ENCODE results near the gene KLHL36. TPM values are rescaled to one million over a fixed set of nuclear protein-coding genes. Genes with fewer than 3 reads are reported as not detected.
A peak's percentile ranks its signal among the peaks of the same experiment; 100 is the strongest.

Gene KLHL36
- 36.7 and 36.9 TPM in 2 replicates for total RNA-seq

DNA sequence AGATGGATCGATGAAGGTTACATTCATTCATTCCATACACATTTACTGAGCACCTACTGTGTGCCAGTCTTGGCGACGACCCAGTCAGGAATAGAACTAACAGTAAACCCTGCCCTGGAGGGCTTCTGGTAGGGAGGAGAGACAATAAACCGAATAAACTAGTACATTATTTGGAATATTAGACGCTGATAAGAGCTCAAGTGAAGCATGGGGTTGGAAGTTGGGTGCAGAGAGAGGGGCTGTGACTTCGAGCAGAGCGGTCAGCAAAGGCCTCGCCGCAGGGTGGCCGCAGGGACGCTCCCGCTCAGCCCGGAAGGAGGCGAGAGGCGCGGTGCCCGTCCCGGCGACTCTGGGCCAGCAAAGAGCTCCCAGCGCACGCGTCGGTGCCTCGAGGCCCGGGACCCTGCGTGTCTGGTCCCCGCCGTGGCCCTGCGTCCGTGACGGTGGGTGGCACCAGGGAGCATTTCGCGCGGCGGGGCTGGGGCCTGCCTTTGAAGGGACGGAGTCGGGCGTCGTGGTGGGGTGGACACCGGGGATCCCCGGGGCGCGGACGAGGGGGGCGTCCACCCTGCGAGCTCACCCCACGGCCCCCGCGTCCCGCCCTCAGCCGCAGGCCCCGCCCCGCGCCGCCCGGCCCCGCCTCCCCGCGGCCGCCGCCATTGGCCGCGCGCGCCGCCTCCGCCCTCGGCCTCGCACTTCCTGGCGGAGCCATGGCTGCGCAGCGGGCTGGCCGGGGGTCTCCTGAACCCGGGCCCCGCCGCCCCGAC lies at the start of gene KLHL36:
KLHL36 (plus strand) TSS at position 684 of the 767 bp plus-strand sequence. CDS start 2,357 bp downstream, outside the sequence.
- Mint-ChIP-seq H3K27me3 (peaks cover 22% of the 10 kb centered on the region), H3K9me3 (no peaks in the 10 kb centered on the region), H3K36me3 (ENCODE audit: low read depth) (peaks cover 31% of the 10 kb centered on the region), H3K4me3 (peak within 1 kb of the TSS; percentile 86), H3K27ac (peak within 1 kb of the TSS; percentile 83), H3K4me1 (peaks cover 38% of the 10 kb centered on the region)
- DNase-seq = peak; percentile 95
- intact Hi-C loops (cut with micrococcal nuclease) = no loop called here

DNA sequence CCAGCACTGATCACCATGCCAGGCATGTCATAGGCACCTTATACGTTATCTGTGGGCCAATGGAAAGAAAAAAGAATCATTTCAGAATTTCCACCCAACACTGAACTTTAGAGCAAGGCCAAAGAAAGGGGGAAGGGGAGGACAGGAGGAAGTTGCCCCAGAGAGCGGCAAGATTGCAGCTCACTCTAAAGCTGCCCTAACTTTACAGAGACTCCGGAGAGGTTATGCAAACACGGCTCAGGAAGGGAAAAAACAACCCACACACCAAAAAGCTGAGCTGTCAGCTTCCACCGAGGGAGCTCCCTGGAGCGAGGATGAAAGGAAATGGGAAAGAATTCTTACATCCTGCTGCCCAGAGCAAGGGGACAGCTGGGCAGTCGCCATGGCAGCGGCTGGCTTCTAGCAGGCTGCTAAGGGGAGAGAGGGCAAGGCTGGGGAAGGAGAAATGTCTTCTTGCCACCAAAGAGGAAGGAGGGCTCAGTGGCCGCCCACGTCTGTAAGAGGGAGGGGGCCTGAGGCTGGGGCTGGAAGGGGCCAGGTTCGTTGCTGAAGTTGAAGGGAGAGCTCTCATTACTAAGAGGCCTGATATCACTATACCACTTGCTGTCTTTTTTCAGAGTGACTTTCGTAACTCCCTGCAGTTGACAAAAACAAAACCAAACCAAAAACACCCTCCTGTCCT lies 48.6 kb upstream of the KLHL36 start:
- H3K4me3 Mint-ChIP-seq = peak overlapping the region; percentile 87
- H3K4me1 Mint-ChIP-seq = peaks cover 79% of the 10 kb centered on the region
- no peaks in the 10 kb centered on the region for H3K27me3 Mint-ChIP-seq
- H3K9me3 Mint-ChIP-seq = peaks cover 3% of the 10 kb centered on the region
- peak; percentile 87 for DNase-seq
- H3K36me3 Mint-ChIP-seq (ENCODE audit: low read depth) = peaks cover 54% of the 10 kb centered on the region
- peak overlapping the region; percentile 99 for H3K27ac Mint-ChIP-seq
- intact Hi-C loops (cut with micrococcal nuclease) = loop anchor here (1.0 to 10.0 kb wide), 5 partner anchors 9 to 955 kb away; partner anchors contain the start of gene COTL1

DNA sequence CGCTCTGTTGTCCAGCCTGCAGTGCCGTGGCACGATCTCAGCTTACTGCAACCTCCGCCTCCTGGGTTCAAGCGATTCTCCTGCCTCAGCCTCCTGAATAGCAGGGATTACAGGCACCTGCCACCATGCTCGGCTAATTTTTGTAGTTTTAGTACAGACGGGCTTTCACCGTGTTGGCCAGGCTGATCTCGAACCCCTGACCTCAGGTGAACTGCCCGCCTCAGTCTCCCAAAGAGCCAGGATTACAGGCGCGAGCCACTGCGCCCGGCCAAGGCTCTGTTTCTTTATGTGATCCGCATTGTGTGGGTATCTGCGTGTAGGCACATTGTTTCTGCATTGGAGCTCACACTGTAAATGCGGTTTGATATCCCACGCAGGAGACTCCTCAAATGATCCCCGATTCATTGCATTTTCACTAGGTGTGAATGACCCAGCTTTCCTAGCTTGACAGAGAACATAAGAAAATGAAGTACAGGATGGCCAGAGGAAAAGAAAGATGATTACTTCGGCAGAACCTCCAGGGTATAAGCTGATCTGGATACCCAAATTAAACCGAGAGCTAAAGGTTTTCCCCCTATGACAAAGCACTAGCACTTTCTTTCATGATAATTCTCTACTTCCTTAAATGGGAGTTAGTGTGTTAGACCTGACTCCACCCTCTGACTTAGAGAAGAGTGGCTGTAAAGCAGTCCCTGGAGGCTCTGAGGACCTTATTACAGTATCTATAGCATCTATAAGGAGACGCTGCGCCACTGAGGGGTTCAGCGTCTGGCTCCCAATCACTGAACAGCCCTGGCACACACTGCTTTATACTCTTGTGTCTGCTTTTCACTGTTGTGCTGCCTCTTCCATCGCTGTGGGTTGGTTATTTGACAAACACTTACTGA lies 47.7 kb upstream of the KLHL36 start:
- DNase-seq = peak; percentile 82
- Mint-ChIP-seq H3K27me3 (no peaks in the 10 kb centered on the region), H3K4me3 (peak overlapping the region; percentile 87), H3K4me1 (peaks cover 77% of the 10 kb centered on the region), H3K36me3 (ENCODE audit: low read depth) (peaks cover 53% of the 10 kb centered on the region), H3K9me3 (peaks cover 3% of the 10 kb centered on the region), H3K27ac (peak overlapping the region; percentile 99)
- intact Hi-C loops (cut with micrococcal nuclease) = loop anchor here (1.0 kb wide), 2 partner anchors 8 to 81 kb away; no protein-coding TSS in a partner anchor

DNA sequence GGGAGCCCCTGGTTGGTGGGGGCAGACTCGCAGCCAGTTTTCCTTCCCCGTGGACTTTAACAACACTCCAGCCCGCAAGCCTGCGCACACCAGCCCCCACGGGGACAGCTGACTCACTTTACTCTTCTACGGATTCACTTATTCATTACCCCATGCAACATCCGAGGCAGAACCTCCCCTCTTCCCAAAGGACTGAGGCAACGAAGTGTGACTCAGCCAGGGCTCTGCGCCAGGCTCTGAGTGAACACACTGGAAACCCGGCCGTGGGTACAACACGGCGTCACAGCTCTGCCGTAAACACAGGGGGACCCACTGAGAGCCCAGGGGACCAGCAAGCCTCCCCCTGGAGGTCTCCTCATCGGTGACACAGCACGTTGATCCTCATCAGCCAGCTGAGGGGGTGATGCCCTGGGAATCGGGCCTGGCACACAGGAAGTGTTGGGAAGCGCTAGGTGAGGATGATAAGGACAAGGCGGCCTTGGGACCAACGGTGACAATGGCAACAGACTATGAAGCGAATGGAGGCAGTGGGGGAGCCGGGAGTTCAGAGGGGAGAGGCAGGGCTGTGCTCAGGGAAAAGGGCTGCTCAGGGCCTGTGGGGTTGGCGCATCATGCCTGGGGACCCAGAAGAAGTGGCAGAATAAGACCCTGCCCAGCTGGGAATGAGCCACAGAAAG lies 45.0 kb upstream of the KLHL36 start:
- H3K36me3 Mint-ChIP-seq (ENCODE audit: low read depth) = peaks cover 55% of the 10 kb centered on the region
- H3K4me3 Mint-ChIP-seq = peak overlapping the region; percentile 69
- intact Hi-C loops (cut with micrococcal nuclease) = no loop called here
- no peaks in the 10 kb centered on the region for H3K27me3 Mint-ChIP-seq
- H3K4me1 Mint-ChIP-seq = peaks cover 78% of the 10 kb centered on the region
- no peaks in the 10 kb centered on the region for H3K9me3 Mint-ChIP-seq
- DNase-seq = no peak
- H3K27ac Mint-ChIP-seq = peak overlapping the region; percentile 89

DNA sequence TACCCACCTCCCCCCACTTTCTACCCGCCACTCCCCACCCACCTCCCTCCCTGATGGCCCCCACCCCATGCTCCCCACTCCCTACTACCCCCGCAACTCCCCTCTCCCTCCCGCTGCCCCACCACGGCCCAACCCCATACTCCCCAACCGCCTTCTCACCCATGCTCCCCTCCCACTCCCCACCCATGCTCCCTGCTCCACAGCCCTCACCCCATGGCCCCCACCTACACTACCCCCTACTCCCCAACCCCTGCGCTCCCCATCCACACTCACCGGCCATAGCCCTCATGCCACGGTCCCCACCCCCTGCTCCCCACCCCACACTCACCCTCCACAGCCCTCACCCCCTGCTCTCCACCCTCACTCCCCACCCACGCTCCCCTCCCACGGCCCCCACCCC lies 44.4 kb upstream of the KLHL36 start:
- Mint-ChIP-seq H3K9me3 (no peaks in the 10 kb centered on the region), H3K4me3 (no peak overlapping the region), H3K27ac (peak overlapping the region; percentile 92), H3K36me3 (ENCODE audit: low read depth) (peaks cover 58% of the 10 kb centered on the region), H3K4me1 (peaks cover 82% of the 10 kb centered on the region), H3K27me3 (no peaks in the 10 kb centered on the region)
- intact Hi-C loops (cut with micrococcal nuclease) = no loop called here
- no peak for DNase-seq

DNA sequence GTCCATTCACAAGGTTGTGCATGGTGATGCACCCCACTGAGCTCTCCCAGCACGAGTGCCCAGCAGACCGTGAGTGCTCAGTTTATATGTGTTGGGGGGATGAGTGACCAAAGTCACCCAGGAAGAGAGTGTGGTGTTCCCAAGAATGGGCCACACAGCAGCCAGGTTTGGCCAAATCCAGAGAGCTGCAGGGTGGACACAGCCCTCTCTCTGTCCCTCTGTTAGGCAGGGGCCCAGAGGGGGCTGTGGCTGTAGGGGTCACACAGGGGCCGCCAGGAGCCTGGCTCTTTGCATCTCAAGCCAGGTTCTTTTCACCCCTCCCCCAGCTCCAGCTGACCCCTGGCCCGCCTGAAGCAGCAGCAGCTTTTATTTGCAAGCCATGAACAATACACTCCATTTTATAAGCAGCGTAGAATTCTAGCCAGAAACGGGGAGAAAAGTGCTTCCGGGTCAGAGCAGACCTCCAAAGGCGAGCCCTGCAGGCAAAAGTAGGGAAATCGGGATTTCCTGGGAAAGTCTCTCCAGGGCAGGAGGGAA lies 43.8 kb upstream of the KLHL36 start:
- Mint-ChIP-seq H3K9me3 (no peaks in the 10 kb centered on the region), H3K27me3 (no peaks in the 10 kb centered on the region), H3K4me1 (peaks cover 82% of the 10 kb centered on the region), H3K27ac (peak overlapping the region; percentile 92), H3K36me3 (ENCODE audit: low read depth) (peaks cover 59% of the 10 kb centered on the region), H3K4me3 (peak overlapping the region; percentile 62)
- no peak for DNase-seq
- intact Hi-C loops (cut with micrococcal nuclease) = no loop called here

GRCh38 chr16:84605339-84605848 lies 42.9 kb upstream of the KLHL36 start:
- Mint-ChIP-seq H3K4me3 (peak overlapping the region; percentile 42), H3K4me1 (peaks cover 84% of the 10 kb centered on the region), H3K9me3 (no peaks in the 10 kb centered on the region), H3K27me3 (no peaks in the 10 kb centered on the region), H3K36me3 (ENCODE audit: low read depth) (peaks cover 67% of the 10 kb centered on the region), H3K27ac (peak overlapping the region; percentile 92)
- DNase-seq = no peak
- intact Hi-C loops (cut with micrococcal nuclease) = no loop called here

- Mint-ChIP-seq H3K9me3 (no peaks in the 10 kb centered on the region), H3K4me1 (peaks cover 84% of the 10 kb centered on the region), H3K27ac (peak overlapping the region; percentile 87), H3K27me3 (no peaks in the 10 kb centered on the region), H3K4me3 (peak overlapping the region; percentile 80), H3K36me3 (ENCODE audit: low read depth) (peaks cover 68% of the 10 kb centered on the region)
- intact Hi-C loops (cut with micrococcal nuclease) = no loop called here
- peak; percentile 86 for DNase-seq
Measured at GRCh38 chr16:84606081-84606875, 42.0 kb upstream of the KLHL36 start.

- Mint-ChIP-seq H3K4me3 (peak overlapping the region; percentile 80), H3K27ac (peak overlapping the region; percentile 87), H3K9me3 (no peaks in the 10 kb centered on the region), H3K27me3 (no peaks in the 10 kb centered on the region), H3K4me1 (peaks cover 86% of the 10 kb centered on the region), H3K36me3 (ENCODE audit: low read depth) (peaks cover 71% of the 10 kb centered on the region)
- intact Hi-C loops (cut with micrococcal nuclease) = no loop called here
- no peak for DNase-seq
Measured at GRCh38 chr16:84607061-84607460, 41.2 kb upstream of the KLHL36 start.

GRCh38 chr16:84607694-84608093 lies 40.6 kb upstream of the KLHL36 start:
- intact Hi-C loops (cut with micrococcal nuclease) = loop anchor here (1.0 kb wide), 2 partner anchors 7 to 9 kb away; no protein-coding TSS in a partner anchor
- peaks cover 75% of the 10 kb centered on the region for H3K36me3 Mint-ChIP-seq (ENCODE audit: low read depth)
- peaks cover 86% of the 10 kb centered on the region for H3K4me1 Mint-ChIP-seq
- no peaks in the 10 kb centered on the region for H3K9me3 Mint-ChIP-seq
- peak; percentile 82 for DNase-seq
- peak overlapping the region; percentile 80 for H3K4me3 Mint-ChIP-seq
- no peaks in the 10 kb centered on the region for H3K27me3 Mint-ChIP-seq
- peak overlapping the region; percentile 87 for H3K27ac Mint-ChIP-seq

DNA sequence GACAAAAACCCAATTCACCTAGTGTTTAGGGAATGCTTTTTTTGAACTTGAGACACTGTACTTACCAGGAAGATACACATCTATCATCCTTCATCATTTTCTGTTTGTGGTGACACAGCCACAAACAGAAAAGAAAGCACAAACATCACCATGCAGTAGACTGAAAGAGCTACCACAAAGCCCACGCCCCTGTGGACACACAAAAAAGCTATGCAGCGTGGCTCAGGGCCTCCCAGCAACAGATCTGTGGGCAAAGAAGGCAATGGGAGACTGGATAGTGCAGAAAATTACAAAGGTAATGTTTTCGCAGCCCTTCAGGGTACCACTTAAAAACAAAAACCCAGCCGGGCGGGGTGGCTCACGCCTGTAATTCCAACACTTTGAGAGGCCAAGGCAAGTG lies 40.0 kb upstream of the KLHL36 start:
- intact Hi-C loops (cut with micrococcal nuclease) = loop anchor here (1.0 kb wide), 2 partner anchors 8 kb away; no protein-coding TSS in a partner anchor
- Mint-ChIP-seq H3K4me1 (peaks cover 86% of the 10 kb centered on the region), H3K27ac (peak overlapping the region; percentile 87), H3K9me3 (no peaks in the 10 kb centered on the region), H3K27me3 (no peaks in the 10 kb centered on the region), H3K36me3 (ENCODE audit: low read depth) (peaks cover 75% of the 10 kb centered on the region), H3K4me3 (peak overlapping the region; percentile 80)
- peak; percentile 89 for DNase-seq

DNA sequence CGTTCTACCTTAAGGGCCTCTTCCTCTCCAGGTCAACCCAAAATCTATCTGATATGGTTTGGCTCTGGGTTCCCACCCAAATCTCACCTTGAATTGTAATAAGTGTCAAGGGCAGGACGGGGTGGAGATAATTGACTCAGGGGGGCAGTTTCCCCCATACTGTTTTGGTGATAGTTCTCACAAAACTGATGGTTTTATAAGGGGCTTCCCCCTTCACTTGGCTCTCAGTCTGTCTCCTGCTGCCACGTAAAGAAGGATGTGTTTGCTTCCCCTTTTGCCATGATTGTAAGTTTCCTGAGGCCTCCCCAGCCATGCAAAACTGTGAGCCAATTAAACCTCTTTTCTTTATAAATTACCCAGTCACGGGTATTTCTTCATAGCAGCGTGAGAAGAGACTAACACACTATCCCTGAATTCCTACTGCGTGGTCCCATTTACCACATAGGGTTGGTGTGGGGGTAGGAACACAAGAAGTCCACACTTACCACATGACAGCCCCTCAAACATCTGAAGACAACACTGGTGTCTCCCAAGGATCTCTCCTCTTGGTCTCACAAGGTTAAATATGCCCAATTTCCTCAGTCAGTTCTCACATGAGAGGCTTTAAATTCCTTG lies 38.6 kb upstream of the KLHL36 start:
- H3K27me3 Mint-ChIP-seq = no peaks in the 10 kb centered on the region
- H3K27ac Mint-ChIP-seq = peak overlapping the region; percentile 87
- H3K36me3 Mint-ChIP-seq (ENCODE audit: low read depth) = peaks cover 79% of the 10 kb centered on the region
- H3K9me3 Mint-ChIP-seq = no peaks in the 10 kb centered on the region
- H3K4me1 Mint-ChIP-seq = peaks cover 90% of the 10 kb centered on the region
- intact Hi-C loops (cut with micrococcal nuclease) = no loop called here
- peak overlapping the region; percentile 80 for H3K4me3 Mint-ChIP-seq
- DNase-seq = no peak

All from activated CD4-positive, alpha-beta T cell treated with anti-CD3 and anti-CD28 coated beads, Interleukin-2, amount 10 ng/mL, durations not matched to agents 24 days and 14 days (primary cell).